Peyer's patch (tissue), 4 donors: Measurements from ENCODE around the gene ROPN1B. TPM values are rescaled to one million over a fixed set of nuclear protein-coding genes. Genes with fewer than 3 reads are reported as not detected.

Experiments
- DNase-seq, 3 donors: peaks; one replicate each; pipeline ENCODE4 v3.0.0-alpha.2; 2017 to 2019
- H3K27ac ChIP-seq, 4 donors: fragments of 200-600 bp; sonication (generic); one replicate each; pipeline ENCODE4 v1.5.1; 2016 to 2019
- H3K27me3 ChIP-seq, 2 donors: fragments of 200-600 bp; sonication (generic); one replicate each; pipeline ENCODE4 v1.5.1; 2019
- H3K36me3 ChIP-seq, 3 donors: fragments of 200-600 bp; sonication (generic); one replicate each; pipeline ENCODE4 v1.5.1; 2016 to 2019
- H3K4me1 ChIP-seq, 4 donors: fragments of 200-600 bp; sonication (generic); one replicate each; pipeline ENCODE4 v1.5.1; 2016 to 2019
- H3K4me3 ChIP-seq, 4 donors: fragments of 200-600 bp; sonication (generic); 1 replicate in 3 of 4; 2 replicates in 1 of 4; pipeline ENCODE4 v1.5.1; 2016 to 2019; ENCODE audit warnings: mild to moderate bottlenecking in 1 of 4
- H3K9me3 ChIP-seq, 4 donors: fragments of 200-600 bp; sonication (generic); one replicate each; pipeline ENCODE4 v1.5.1; 2016 to 2019; ENCODE audit warnings: mild to moderate bottlenecking in 1 of 4
- POLR2A ChIP-seq, 2 donors: fragments of 450-650 bp; IDR thresholded peaks; one replicate each; pipeline ENCODE4 v1.5.1; 2017; ENCODE audit warnings: antibody characterized with exemption in 2 of 2, mild to moderate bottlenecking in 2 of 2, moderate library complexity in 2 of 2
- small RNA-seq, 2 donors: library from RNA; depleted of rRNA; stranded (forward); fragments of <200 nt; gene quantifications; one replicate each; pipeline ENCODE3, GENCODE V24; 2016
- total RNA-seq, 4 donors: library from RNA; depleted of rRNA; stranded (reverse); fragments of >200 nt; gene quantifications; one replicate each; pipeline ENCODE4 v1.1.0, GENCODE V29; 2016
- TF ChIP-seq, protein P1 (sequence below), 6 experiments: fragments of 450-650 bp in 4 of 6; fragments of 200-600 bp in 2 of 6; sonication (generic) in 1 of 6; IDR thresholded peaks; one replicate each; pipeline ENCODE4 v1.5.1; 2017 to 2019; ENCODE audit warnings: antibody characterized with exemption in 6 of 6, mild to moderate bottlenecking in 3 of 6, moderate library complexity in 1 of 6

ROPN1B gene
- total RNA-seq, 4 donors from 2014 or later, result not detected

DNA sequence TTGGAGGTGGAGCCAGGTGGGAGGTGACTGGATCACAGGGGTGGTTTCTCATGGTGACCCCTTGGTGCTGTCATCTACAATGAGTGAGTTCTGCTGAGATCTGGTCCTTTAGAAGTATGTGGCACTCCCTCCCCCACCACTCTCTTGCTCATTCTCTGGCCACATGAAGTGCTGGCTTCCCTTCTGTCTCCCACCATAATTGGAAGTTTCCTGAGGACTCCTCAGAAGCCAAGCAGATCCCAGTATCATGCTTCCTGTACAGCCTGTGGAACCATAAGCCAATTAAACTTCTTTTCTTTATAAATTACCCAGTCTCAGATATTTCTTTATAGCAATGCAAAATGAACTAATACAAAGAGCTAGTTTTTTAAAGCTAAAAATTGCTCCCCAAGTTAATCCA is 60.3 kb downstream of the ROPN1B start:
- H3K4me1 ChIP-seq, result no peaks in the 10 kb centered on the region
- TF ChIP-seq, protein P1, sequence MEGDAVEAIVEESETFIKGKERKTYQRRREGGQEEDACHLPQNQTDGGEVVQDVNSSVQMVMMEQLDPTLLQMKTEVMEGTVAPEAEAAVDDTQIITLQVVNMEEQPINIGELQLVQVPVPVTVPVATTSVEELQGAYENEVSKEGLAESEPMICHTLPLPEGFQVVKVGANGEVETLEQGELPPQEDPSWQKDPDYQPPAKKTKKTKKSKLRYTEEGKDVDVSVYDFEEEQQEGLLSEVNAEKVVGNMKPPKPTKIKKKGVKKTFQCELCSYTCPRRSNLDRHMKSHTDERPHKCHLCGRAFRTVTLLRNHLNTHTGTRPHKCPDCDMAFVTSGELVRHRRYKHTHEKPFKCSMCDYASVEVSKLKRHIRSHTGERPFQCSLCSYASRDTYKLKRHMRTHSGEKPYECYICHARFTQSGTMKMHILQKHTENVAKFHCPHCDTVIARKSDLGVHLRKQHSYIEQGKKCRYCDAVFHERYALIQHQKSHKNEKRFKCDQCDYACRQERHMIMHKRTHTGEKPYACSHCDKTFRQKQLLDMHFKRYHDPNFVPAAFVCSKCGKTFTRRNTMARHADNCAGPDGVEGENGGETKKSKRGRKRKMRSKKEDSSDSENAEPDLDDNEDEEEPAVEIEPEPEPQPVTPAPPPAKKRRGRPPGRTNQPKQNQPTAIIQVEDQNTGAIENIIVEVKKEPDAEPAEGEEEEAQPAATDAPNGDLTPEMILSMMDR (IDR thresholded peaks at IDR 0.05), result no peak
- no peak for TF ChIP-seq POLR2A (IDR thresholded peaks at IDR 0.05)
- H3K36me3 ChIP-seq, result peaks cover 0 to 6% (median 0%) of the 10 kb centered on the region in 3 donors
- H3K4me3 ChIP-seq, result no peak overlapping the region
- H3K9me3 ChIP-seq, result peaks cover 0 to 9% (median 4%) of the 10 kb centered on the region in 4 donors
- no peak for DNase-seq
- no peaks in the 10 kb centered on the region for H3K27me3 ChIP-seq
- no peak overlapping the region for H3K27ac ChIP-seq

DNA sequence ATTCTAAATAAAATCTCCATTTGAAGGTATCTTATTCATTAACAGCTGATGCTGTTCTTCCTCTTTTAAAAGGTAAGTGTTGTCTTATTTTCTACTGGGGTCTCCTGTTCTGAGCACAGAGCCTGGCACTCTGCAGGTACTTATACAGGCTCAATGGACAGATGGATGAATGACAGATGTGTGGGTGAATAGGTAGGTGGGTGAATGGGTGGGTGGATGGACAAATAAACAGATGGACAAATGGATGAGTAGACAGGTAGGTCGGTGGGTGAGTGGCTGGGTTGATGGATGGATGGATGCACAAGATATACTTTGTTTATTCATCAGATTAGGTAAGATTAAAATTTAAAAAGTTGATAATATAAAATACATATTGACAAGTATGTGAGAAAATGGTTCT is 61.5 kb downstream of the ROPN1B start:
- no peak for TF ChIP-seq POLR2A (IDR thresholded peaks at IDR 0.05)
- TF ChIP-seq, protein P1 (IDR thresholded peaks at IDR 0.05), result no peak
- DNase-seq, result peak in 1 of 3 donors; percentile 9

GRCh38 chr3:126031981-126032471 is 63.0 kb downstream of the ROPN1B start:
- Histone ChIP-seq H3K9me3 (peaks cover 0 to 9% (median 4%) of the 10 kb centered on the region in 4 donors), H3K27me3 (no peaks in the 10 kb centered on the region), H3K4me1 (no peaks in the 10 kb centered on the region), H3K36me3 (peaks cover 0 to 6% (median 0%) of the 10 kb centered on the region in 3 donors), H3K27ac (no peak overlapping the region), H3K4me3 (no peak overlapping the region)
- peak in 1 of 3 donors; percentile 26 for DNase-seq
- no peak for TF ChIP-seq POLR2A (IDR thresholded peaks at IDR 0.05)
- TF ChIP-seq, protein P1 (IDR thresholded peaks at IDR 0.05), result no peak

More for the DNA sequence above, 61.5 kb downstream of the ROPN1B start:
- H3K4me1 ChIP-seq, result no peaks in the 10 kb centered on the region
- H3K27ac ChIP-seq, result no peak overlapping the region
- no peak overlapping the region for H3K4me3 ChIP-seq
- peaks cover 0 to 9% (median 4%) of the 10 kb centered on the region in 4 donors for H3K9me3 ChIP-seq
- no peaks in the 10 kb centered on the region for H3K27me3 ChIP-seq
- peaks cover 0 to 6% (median 0%) of the 10 kb centered on the region in 3 donors for H3K36me3 ChIP-seq

Small RNAs within 50 kb of the gene (small RNA-seq; reads per million reads assigned to genes)
- 0 reads per million in 2 donors for gene AC092903.1

Other genes with a start within 250 kb of the ROPN1B start
- 10 to 100 TPM; 45.4 to 79.9 (median 58.5) TPM for gene SLC41A3, start 114.9 kb downstream of the ROPN1B start, total RNA-seq
- gene ALDH1L1, start 211.4 kb downstream of the ROPN1B start, total RNA-seq, result 10 to 100 TPM in 1 of 4 donors, 1 to 10 TPM in 3; 2.0 to 14.2 (median 4.6) TPM